Right lobe of liver (tissue), 4 donors: ENCODE results near the gene AGFG1.

Experiments
- POLR2A ChIP-seq: fragments of 450-650 bp; IDR thresholded peaks from one replicate; pipeline ENCODE4 v1.6.1; 2017; ENCODE audit warnings: antibody characterized with exemption, mild to moderate bottlenecking
- TF ChIP-seq, protein P1 (sequence below), 4 donors: fragments of 200-600 bp in 3 of 4; fragments of 450-650 bp in 1 of 4; IDR thresholded peaks; one replicate each; pipeline versions ENCODE4 v1.5.1 to v1.8.0; 2016 to 2022; ENCODE audit warnings: antibody characterized with exemption in 4 of 4, mild to moderate bottlenecking in 2 of 4
- donor health status: DM: no; HTN: no; CAD: no.
- donor health status: DM: no; HTN: no; CAD: no.
- donor health status: DM: no; HTN: yes; CAD: no.

DNA sequence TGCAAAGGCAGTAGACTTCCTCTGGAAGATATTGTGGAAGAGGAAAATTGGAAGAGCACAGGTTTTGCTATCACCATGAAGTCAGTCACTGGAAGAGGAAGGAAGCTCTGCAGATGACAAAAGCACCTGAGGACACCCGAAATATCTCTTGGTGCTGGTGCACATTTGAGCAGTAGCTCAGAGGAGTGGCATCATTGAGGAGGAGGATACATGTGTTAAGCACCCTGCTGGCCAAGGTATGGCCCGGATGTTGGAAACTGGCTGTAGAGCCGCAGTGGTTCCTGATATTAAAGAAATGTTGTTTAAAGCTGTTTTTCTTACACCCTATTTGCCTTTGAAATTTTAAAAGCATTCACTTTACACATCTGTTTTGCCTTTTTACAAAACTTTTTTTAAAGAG lies 94.1 kb downstream of the AGFG1 start:
- no peak for TF ChIP-seq POLR2A
- TF ChIP-seq, protein P1, sequence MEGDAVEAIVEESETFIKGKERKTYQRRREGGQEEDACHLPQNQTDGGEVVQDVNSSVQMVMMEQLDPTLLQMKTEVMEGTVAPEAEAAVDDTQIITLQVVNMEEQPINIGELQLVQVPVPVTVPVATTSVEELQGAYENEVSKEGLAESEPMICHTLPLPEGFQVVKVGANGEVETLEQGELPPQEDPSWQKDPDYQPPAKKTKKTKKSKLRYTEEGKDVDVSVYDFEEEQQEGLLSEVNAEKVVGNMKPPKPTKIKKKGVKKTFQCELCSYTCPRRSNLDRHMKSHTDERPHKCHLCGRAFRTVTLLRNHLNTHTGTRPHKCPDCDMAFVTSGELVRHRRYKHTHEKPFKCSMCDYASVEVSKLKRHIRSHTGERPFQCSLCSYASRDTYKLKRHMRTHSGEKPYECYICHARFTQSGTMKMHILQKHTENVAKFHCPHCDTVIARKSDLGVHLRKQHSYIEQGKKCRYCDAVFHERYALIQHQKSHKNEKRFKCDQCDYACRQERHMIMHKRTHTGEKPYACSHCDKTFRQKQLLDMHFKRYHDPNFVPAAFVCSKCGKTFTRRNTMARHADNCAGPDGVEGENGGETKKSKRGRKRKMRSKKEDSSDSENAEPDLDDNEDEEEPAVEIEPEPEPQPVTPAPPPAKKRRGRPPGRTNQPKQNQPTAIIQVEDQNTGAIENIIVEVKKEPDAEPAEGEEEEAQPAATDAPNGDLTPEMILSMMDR (IDR thresholded peaks at IDR 0.05) = no peak
